ENCODE data around the gene ARL8A.

DNA sequence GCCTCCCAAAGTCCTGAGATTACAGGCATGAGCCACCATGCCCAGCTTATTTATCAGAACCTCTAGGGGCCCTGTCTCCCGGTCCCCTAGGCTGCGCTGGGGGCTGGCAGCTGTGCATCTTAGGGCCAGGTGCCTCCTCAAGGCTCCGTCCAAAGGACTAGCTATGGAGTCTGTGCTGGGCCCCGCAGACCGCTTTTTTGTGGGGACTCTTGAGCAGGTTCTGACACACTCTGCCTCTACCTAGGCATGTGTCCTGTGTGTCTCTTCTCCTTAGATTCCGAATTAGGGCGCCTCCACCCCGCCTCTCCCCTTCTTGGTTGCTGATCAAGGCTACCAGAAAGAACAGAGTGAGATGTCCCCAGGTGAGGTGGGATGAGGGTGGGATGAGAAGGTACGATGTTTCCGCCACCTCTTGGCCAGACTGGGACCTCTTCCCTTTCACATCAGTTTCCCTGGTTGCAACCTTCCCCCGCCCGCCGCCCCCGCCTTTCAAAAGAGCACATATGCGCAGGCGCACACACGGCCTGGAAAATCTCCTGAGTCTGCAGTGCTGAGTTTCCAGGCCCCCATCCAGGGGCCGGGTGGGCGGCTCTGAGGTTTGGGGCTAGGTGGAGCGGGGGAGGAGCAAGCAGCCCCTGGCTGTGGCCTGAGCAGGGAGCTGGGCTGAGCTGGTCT, 20.9 kb upstream of the ARL8A start:
- TF ChIP-seq EP300 (IDR thresholded peaks at IDR 0.05), result no peak
- no peak for TF ChIP-seq CTCF (IDR thresholded peaks at IDR 0.05)
- TF ChIP-seq POLR2A (IDR thresholded peaks at IDR 0.05; ENCODE audit: low read depth), result no peak
